Mesendoderm (in vitro differentiated cells): ENCODE results near the gene NLN. TPM values are rescaled to one million over a fixed set of nuclear protein-coding genes. Genes with fewer than 3 reads are reported as not detected.
A peak's percentile ranks its signal among the peaks of the same experiment; 100 is the strongest.
"Not testable (repeated sequence)": the region's sequence is repeated elsewhere in the genome, so short reads cannot be mapped to it uniquely, and the experiment has no call there.

ENCODE experiments used
- DNase-seq: peaks from one replicate; pipeline ENCODE4 v3.0.0; 2013
- H2AK5ac ChIP-seq: 2 replicates; pipeline ENCODE4 v1.6.1; 2013; ENCODE audit warnings: low read length, inconsistent platforms
- H2BK120ac ChIP-seq: 2 replicates; pipeline ENCODE4 v1.6.1; 2013; ENCODE audit warnings: low read depth, mild to moderate bottlenecking, low read length, moderate library complexity, mixed read lengths
- H2BK15ac ChIP-seq: replicated peaks from 2 replicates; pipeline ENCODE4 v1.6.1; 2013; ENCODE audit warnings: low read depth, mild to moderate bottlenecking, moderate library complexity
- H2BK5ac ChIP-seq: 2 replicates; pipeline ENCODE4 v1.6.1; 2013; ENCODE audit warnings: low read length, inconsistent platforms
- H3K18ac ChIP-seq: 2 replicates; pipeline ENCODE4 v1.6.1; 2013; ENCODE audit warnings: mild to moderate bottlenecking, low read length, mixed read lengths
- H3K23ac ChIP-seq: one replicate; pipeline ENCODE4 v1.6.1; 2013; ENCODE audit warnings: low read length
- H3K27ac ChIP-seq: 2 replicates; pipeline ENCODE4 v1.5.1; 2013; ENCODE audit warnings: low read depth, mild to moderate bottlenecking, inconsistent platforms, low read length, moderate library complexity
- H3K27me3 ChIP-seq: 2 replicates; pipeline ENCODE4 v1.6.1; 2013; ENCODE audit warnings: low read length, control low read depth, mild to moderate bottlenecking, inconsistent platforms; ENCODE audit not compliant: insufficient read depth, poor library complexity
- H3K36me3 ChIP-seq: 2 replicates; pipeline ENCODE4 v1.6.1; 2013; ENCODE audit warnings: low read length, inconsistent platforms; ENCODE audit not compliant: control insufficient read depth, insufficient read depth
- H3K4ac ChIP-seq: one replicate; pipeline ENCODE4 v1.6.1; 2013; ENCODE audit warnings: low read depth, mild to moderate bottlenecking, low read length, moderate library complexity
- H3K4me1 ChIP-seq: 2 replicates; pipeline ENCODE4 v1.6.1; 2013; ENCODE audit warnings: low read depth, low read length, inconsistent platforms; ENCODE audit not compliant: control insufficient read depth
- H3K4me2 ChIP-seq: 2 replicates; pipeline ENCODE4 v1.6.1; 2013; ENCODE audit warnings: low read length
- H3K4me3 ChIP-seq: 2 replicates; pipeline ENCODE4 v1.5.1; 2013; ENCODE audit warnings: mild to moderate bottlenecking, low read length
- H3K56ac ChIP-seq: one replicate; pipeline ENCODE4 v1.6.1; 2013; ENCODE audit warnings: low read length
- H3K79me1 ChIP-seq: 2 replicates; pipeline ENCODE4 v1.6.1; 2013; ENCODE audit warnings: low read length, inconsistent platforms
- H3K79me2 ChIP-seq: 2 replicates; pipeline ENCODE4 v1.6.1; 2013; ENCODE audit warnings: mild to moderate bottlenecking, low read length; ENCODE audit not compliant: control insufficient read depth, insufficient read depth
- H3K9ac ChIP-seq: 2 replicates; pipeline ENCODE4 v1.6.1; 2013; ENCODE audit warnings: low read length, inconsistent platforms
- H4K5ac ChIP-seq: one replicate; pipeline ENCODE4 v1.6.1; 2013; ENCODE audit warnings: low read length
- H4K8ac ChIP-seq: one replicate; pipeline ENCODE4 v1.6.1; 2013; ENCODE audit warnings: low read depth, mild to moderate bottlenecking, control low read depth, low read length, moderate library complexity
- WGBS: extraction: QIAGEN DNeasy Blood & Tissue Kit; methylation state at CpG from one replicate; pipeline ENCODE4 v1.1.7; 2013; ENCODE audit warnings: low lambda C conversion rate, missing lambda C conversion rate; ENCODE audit not compliant: insufficient coverage; ENCODE audit errors: extremely low coverage; 5-methylcytosine and 5-hydroxymethylcytosine counted together
- polyA plus RNA-seq, 2 experiments: library from polyadenylated mRNA; stranded (reverse); fragments of 200-250 nt; gene quantifications; one replicate each; pipeline ENCODE4 v1.2.3, GENCODE V29; 2013

The NLN gene
- 92.6 TPM for polyA plus RNA-seq (2013, experiment 1 of 2)
- polyA plus RNA-seq (2013, experiment 2 of 2): 94.6 TPM

DNA sequence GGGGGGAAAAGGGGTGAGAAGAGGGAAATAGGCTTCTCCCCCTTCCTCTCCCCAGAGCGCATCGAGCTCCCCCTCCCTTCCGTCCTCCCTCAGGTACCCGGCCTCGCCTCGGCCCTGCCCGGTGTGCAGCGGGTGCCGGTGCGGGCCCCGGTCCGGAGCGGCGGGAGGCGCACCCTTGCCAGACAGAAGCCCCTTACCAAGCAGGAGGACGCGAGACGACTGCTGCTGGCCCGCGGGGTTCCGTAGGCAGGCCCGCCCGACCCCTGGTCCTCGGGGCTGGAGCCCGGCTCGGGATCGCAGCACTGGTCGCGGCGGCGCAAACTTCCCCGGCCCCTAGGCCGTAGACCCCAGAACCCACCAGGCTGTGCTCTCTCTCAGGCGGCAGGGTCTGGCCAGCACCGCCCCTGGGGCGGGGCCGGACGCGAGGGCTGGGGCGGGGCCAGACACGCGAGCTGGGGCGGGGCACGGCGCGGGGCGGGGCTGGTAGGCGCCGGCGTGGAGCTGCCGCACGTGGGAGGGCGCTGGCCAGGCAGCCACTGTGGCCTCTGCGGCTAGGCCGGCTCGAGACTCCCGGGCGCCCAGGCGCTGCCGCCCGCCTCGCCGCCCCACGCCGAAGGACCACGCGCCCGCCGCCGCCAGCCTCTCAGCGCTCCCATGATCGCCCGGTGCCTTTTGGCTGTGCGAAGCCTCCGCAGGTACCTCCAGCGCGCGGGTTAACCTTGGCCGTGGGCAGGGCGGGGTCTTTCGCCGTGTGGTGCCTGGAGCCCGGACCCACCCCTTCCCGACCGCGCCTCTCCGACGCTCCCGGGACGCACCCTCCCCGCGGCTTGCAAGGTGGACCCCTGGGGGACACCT, at the start of gene NLN, which contains the start of gene SGTB:
Gene NLN, plus strand, starts transcription at position 486 of the 855 bp plus-strand sequence. Its CDS starts 169 bp downstream, at position 655.
Gene SGTB, minus strand, starts transcription at position 390 of the 855 bp plus-strand sequence. CDS start 1,302 bp downstream, outside the sequence.
- Histone ChIP-seq H4K5ac (no peak within 1 kb of the TSS), H3K79me2 (peaks cover 28% of the 10 kb centered on the region), H3K27ac (peak within 1 kb of the TSS; percentile 61), H3K23ac (peak within 1 kb of the TSS; percentile 91), H3K4me1 (no peaks in the 10 kb centered on the region), H3K4me3 (peak within 1 kb of the TSS; percentile 75), H3K4me2 (peak within 1 kb of the TSS; percentile 79), H3K27me3 (no peaks in the 10 kb centered on the region), H3K9ac (peak within 1 kb of the TSS; percentile 92), H3K4ac (peak within 1 kb of the TSS; percentile 90), H3K79me1 (peaks cover 6% of the 10 kb centered on the region), H2BK15ac (no peak within 1 kb of the TSS), H3K36me3 (no peaks in the 10 kb centered on the region), H3K18ac (peak within 1 kb of the TSS; percentile 82), H2AK5ac (no peak within 1 kb of the TSS), H2BK120ac (no peak within 1 kb of the TSS), H3K56ac (peak within 1 kb of the TSS; percentile 95), H4K8ac (peak within 1 kb of the TSS; percentile 30), H2BK5ac (peak within 1 kb of the TSS; percentile 73)
- peak; percentile 92 for DNase-seq
- WGBS: no CpG with 5 or more reads among the region's 92 CpGs

DNA sequence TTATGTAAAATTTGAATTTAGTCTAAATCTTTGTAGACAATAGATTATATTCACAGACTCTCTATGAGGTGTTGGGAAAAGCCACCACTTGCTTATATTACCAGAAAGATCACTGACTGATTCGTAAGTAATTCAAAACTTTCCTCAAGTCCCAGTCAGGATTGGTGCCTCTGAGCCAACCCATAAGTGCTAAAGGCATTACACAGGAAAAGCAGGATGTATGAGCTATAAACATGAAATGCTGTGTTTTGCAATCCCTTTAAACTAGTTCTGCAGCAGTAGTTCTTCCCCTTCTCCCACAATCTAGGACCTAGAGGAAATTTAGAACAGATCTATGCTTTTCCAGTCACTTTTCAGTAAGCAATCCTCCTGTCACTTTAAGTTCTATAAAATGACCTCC, 49.2 kb upstream of the NLN start:
- Histone ChIP-seq H3K56ac (no peak overlapping the region), H3K4me2 (no peak overlapping the region), H3K4me1 (no peaks in the 10 kb centered on the region), H2BK15ac (no peak overlapping the region), H3K27ac (no peak overlapping the region), H3K4me3 (no peak overlapping the region), H3K18ac (no peak overlapping the region), H3K4ac (no peak overlapping the region), H3K79me2 (no peaks in the 10 kb centered on the region), H3K23ac (no peak overlapping the region), H4K5ac (no peak overlapping the region), H3K36me3 (no peaks in the 10 kb centered on the region), H2BK120ac (no peak overlapping the region), H2AK5ac (no peak overlapping the region), H4K8ac (no peak overlapping the region), H3K9ac (no peak overlapping the region), H3K27me3 (no peaks in the 10 kb centered on the region), H2BK5ac (no peak overlapping the region), H3K79me1 (no peaks in the 10 kb centered on the region)
- no CpG with 5 or more reads among the region's 1 CpG for WGBS
- no peak for DNase-seq

DNA sequence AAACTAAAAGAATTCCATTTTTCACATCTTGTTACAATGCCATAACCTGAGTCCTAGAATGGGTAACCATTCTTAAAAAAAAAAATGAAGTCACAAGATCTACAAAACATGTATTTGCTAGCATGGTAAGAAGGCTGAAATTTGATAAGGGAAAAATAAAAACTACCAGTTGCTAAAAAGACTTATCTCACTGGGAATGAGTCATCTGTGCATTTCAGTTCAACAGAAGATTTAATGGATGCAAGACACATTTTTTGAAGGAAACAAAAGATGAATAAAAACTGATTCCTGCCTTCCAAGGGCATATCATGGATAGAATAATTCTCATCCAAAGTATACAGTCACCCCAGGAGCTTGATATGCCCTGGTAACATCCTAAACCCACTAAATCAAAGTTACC, 47.3 kb upstream of the NLN start:
- Histone ChIP-seq H3K27ac (no peak overlapping the region), H3K4me3 (no peak overlapping the region), H3K79me1 (no peaks in the 10 kb centered on the region), H3K79me2 (no peaks in the 10 kb centered on the region), H2AK5ac (no peak overlapping the region), H3K18ac (no peak overlapping the region), H2BK5ac (no peak overlapping the region), H3K56ac (no peak overlapping the region), H3K23ac (no peak overlapping the region), H2BK120ac (no peak overlapping the region), H4K8ac (no peak overlapping the region), H3K36me3 (no peaks in the 10 kb centered on the region), H3K4me1 (no peaks in the 10 kb centered on the region), H4K5ac (no peak overlapping the region), H3K4ac (no peak overlapping the region), H3K4me2 (no peak overlapping the region), H3K9ac (no peak overlapping the region), H3K27me3 (no peaks in the 10 kb centered on the region), H2BK15ac (no peak overlapping the region)
- no peak for DNase-seq

DNA sequence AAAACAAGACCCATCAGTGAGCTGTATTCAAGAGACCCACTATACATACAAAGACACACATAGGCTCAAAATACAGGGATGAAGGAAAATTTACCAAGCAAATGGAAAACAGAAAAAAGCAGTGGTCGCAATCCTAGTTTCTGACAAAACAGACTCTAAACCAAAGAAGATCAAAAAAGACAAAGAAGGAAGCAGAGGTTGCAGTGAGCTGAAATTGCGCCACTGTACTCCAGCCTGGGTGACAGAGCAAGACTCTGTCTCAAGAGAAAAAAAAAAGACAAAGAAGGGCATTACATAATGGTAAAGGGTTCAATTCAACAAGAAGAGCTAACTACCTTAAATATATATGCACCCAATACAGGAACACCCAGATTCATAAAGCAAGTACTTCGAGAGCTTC, 45.9 kb upstream of the NLN start:
- H3K27ac ChIP-seq, H3K23ac ChIP-seq, H3K4me1 ChIP-seq, H3K36me3 ChIP-seq, H3K9ac ChIP-seq, H2BK15ac ChIP-seq, H3K4me3 ChIP-seq, H3K79me2 ChIP-seq, H3K27me3 ChIP-seq, H3K4me2 ChIP-seq, H3K4ac ChIP-seq, H2AK5ac ChIP-seq, H3K79me1 ChIP-seq, H2BK120ac ChIP-seq, H4K8ac ChIP-seq, H3K18ac ChIP-seq, H4K5ac ChIP-seq, DNase-seq, H3K56ac ChIP-seq, H2BK5ac ChIP-seq: not testable (repeated sequence)
- WGBS: no CpG with 5 or more reads among the region's 3 CpGs

DNA sequence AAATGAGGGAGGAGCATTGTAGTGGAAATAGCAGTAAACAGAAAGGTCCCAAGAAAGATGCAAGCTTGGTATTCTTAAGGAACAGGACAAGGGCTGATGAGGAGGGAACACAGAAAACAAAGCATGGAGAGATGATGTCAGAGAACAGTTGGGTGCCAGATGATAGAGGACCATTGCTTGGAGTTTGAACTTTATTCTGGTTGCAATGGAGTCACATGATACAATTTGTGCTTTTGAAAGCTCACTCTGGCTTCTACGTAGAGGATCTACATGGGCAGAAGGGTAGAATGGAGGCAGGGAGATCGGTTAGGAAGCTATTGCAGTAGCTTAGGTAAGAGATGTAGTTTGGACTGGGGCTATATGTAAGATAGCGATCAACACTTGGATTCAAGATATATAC, 39.9 kb upstream of the NLN start:
- no peak for DNase-seq
- no peaks in the 10 kb centered on the region for H3K79me2 ChIP-seq
- H3K27me3 ChIP-seq: no peaks in the 10 kb centered on the region
- no peak overlapping the region for H3K4me2 ChIP-seq
- no CpG with 5 or more reads among the region's 3 CpGs for WGBS
- no peak overlapping the region for H3K4ac ChIP-seq
- no peak overlapping the region for H3K9ac ChIP-seq
- H3K23ac ChIP-seq: no peak overlapping the region
- no peaks in the 10 kb centered on the region for H3K79me1 ChIP-seq
- H4K8ac ChIP-seq: no peak overlapping the region
- no peak overlapping the region for H4K5ac ChIP-seq
- H3K56ac ChIP-seq: no peak overlapping the region
- H2BK15ac ChIP-seq: no peak overlapping the region
- H2AK5ac ChIP-seq: no peak overlapping the region
- H3K18ac ChIP-seq: no peak overlapping the region
- no peak overlapping the region for H2BK5ac ChIP-seq
- no peaks in the 10 kb centered on the region for H3K4me1 ChIP-seq
- no peak overlapping the region for H2BK120ac ChIP-seq
- H3K27ac ChIP-seq: no peak overlapping the region
- H3K4me3 ChIP-seq: no peak overlapping the region
- H3K36me3 ChIP-seq: peaks cover 2% of the 10 kb centered on the region
